MCF 10A (cell line): ENCODE results near the gene SPAG6. TPM values are rescaled to one million over a fixed set of nuclear protein-coding genes. Genes with fewer than 3 reads are reported as not detected.

ENCODE experiments used
- BruUV-seq: library from RNA; stranded (reverse); fragments of 400-500 nt; replicated peaks from 2 replicates; lab custom pipeline; 2021; lab: Mats Ljungman, UMichigan
- CTCF ChIA-PET: fragments of 300-600 bp; sonication (Branson Sonifier 250); formaldehyde crosslinking; extraction: SDS; loops from one replicate; lab custom pipeline; 2021; ENCODE audit warnings: antibody characterized with exemption, inconsistent platforms; lab: Yijun Ruan, JAX
- POLR2A ChIA-PET: fragments of 300-600, 350-650 bp; sonication (Branson Sonifier 250); formaldehyde crosslinking; extraction: SDS; loops from one replicate; lab custom pipeline; 2020; ENCODE audit warnings: antibody characterized with exemption, inconsistent platforms; lab: Yijun Ruan, JAX
- DNase-seq: peaks from one replicate; pipeline ENCODE4 v3.0.0-alpha.2; 2018; ENCODE audit not compliant: unreplicated experiment
- H3K27ac Mint-ChIP-seq: one replicate; pipeline ENCODE4 v1.8.0; 2022; ENCODE audit warnings: mild to moderate bottlenecking, low read depth, mixed read lengths; ENCODE audit not compliant: unreplicated experiment
- H3K27me3 Mint-ChIP-seq: one replicate; pipeline ENCODE4 v1.8.0; 2022; ENCODE audit warnings: mixed read lengths; ENCODE audit not compliant: insufficient read depth, unreplicated experiment
- H3K36me3 Mint-ChIP-seq: one replicate; pipeline ENCODE4 v1.8.0; 2022; ENCODE audit warnings: mild to moderate bottlenecking, moderate library complexity, mixed read lengths; ENCODE audit not compliant: insufficient read depth, unreplicated experiment
- H3K4me1 Mint-ChIP-seq: one replicate; pipeline ENCODE4 v1.8.0; 2022; ENCODE audit warnings: mixed read lengths; ENCODE audit not compliant: insufficient read depth, unreplicated experiment
- H3K4me3 Mint-ChIP-seq: one replicate; pipeline ENCODE4 v1.8.0; 2022; ENCODE audit warnings: mild to moderate bottlenecking, moderate library complexity, mixed read lengths; ENCODE audit not compliant: unreplicated experiment
- H3K9me3 Mint-ChIP-seq: one replicate; pipeline ENCODE4 v1.8.0; 2022; ENCODE audit warnings: mixed read lengths; ENCODE audit not compliant: unreplicated experiment
- intact Hi-C: fragments of 100-400 bp; cut with micrococcal nuclease; formaldehyde crosslinking; loops from 2 replicates; pipeline ENCODE4 v1.14.1; 2022
- total RNA-seq: library from RNA; stranded (reverse); gene quantifications from 2 replicates; pipeline ENCODE4 v1.2.3, GENCODE V29; 2022
- TF ChIP-seq, protein P1 (sequence below): fragments of 200-600 bp; IDR thresholded peaks from one replicate; pipeline ENCODE4 v1.8.0; 2022; ENCODE audit warnings: antibody characterized with exemption, mild to moderate bottlenecking; ENCODE audit not compliant: unreplicated experiment

SPAG6 gene
- total RNA-seq, 1 experiment from 2014 or later, result not detected

DNA sequence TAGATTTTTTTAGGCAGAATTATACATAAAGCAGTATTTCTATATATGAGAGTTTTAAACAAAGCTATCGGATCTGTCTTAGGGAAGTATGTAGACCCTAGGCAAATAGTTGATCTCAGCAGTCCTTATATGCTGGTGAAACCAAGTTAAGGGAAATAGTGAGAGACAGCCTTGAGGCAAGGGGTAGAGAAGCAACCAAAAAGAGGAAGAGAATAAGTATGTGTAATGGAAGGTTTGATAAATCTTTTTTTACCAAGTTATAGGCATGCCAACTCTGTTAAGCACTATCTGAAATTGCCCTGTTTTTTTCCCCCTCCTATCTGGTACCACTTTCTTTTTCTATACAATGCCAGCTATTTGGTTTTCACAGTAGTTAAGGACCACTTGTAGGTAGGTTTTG lies 19.9 kb downstream of the SPAG6 start:
- POLR2A ChIA-PET, result interaction anchor here (0.6 to 1.0 kb wide), 4 partner anchors 13 to 49 kb away, joined by 3 to 5 read pairs (median 3); partner anchors contain the start of gene COMMD3
- intact Hi-C loops, result no loop called here
- no peaks in the 10 kb centered on the region for H3K9me3 Mint-ChIP-seq
- H3K4me3 Mint-ChIP-seq, result no peak overlapping the region
- no peaks in the 10 kb centered on the region for H3K36me3 Mint-ChIP-seq
- TF ChIP-seq, protein P1, sequence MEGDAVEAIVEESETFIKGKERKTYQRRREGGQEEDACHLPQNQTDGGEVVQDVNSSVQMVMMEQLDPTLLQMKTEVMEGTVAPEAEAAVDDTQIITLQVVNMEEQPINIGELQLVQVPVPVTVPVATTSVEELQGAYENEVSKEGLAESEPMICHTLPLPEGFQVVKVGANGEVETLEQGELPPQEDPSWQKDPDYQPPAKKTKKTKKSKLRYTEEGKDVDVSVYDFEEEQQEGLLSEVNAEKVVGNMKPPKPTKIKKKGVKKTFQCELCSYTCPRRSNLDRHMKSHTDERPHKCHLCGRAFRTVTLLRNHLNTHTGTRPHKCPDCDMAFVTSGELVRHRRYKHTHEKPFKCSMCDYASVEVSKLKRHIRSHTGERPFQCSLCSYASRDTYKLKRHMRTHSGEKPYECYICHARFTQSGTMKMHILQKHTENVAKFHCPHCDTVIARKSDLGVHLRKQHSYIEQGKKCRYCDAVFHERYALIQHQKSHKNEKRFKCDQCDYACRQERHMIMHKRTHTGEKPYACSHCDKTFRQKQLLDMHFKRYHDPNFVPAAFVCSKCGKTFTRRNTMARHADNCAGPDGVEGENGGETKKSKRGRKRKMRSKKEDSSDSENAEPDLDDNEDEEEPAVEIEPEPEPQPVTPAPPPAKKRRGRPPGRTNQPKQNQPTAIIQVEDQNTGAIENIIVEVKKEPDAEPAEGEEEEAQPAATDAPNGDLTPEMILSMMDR, result no peak
- CTCF ChIA-PET, result interaction anchor here (0.6 kb wide), 1 partner anchor 1073 kb away, joined by 3 read pairs; no protein-coding TSS in a partner anchor
- no peaks in the 10 kb centered on the region for H3K27me3 Mint-ChIP-seq
- H3K4me1 Mint-ChIP-seq, result no peaks in the 10 kb centered on the region
- no TSS peak for BruUV-seq
- no peak overlapping the region for H3K27ac Mint-ChIP-seq
- DNase-seq, result no peak

DNA sequence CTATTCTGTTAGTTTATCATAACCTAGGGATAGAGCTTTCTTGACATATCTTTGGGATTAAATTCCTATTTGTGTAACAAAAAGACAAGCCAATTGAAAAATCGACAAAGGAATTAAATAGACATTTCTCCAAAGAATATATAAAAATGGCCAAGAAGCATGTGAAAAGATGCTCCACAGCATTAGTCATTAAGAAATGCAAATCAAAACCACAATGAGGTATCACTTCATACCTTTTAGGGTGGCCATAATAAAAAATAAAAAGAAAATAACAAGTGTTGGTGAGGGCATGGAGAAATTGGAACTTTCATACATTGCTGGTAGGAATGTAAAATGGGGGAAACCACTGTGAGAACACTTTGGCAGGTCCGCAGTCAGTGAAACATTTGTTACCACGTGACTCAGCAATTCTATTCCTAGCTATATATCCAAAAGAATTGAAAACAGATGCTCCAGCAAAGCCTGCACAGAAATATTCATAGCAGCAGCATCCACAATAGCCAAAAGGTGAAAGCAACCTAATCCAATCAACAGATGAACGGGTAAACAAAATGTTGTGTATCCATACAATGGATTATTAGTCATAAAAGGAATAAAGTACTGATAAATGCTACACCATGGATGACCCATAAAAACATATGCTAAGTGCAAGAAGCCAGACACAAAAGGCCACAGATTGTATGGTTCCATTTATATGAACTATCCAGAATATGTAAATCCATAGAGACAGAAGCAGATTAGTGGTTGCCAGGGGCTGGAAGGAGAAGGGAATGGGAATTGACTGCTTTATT lies 20.5 kb downstream of the SPAG6 start:
- no TSS peak for BruUV-seq
- ChIA-PET POLR2A (interaction anchor here (0.6 to 1.0 kb wide), 3 partner anchors 34 to 74 kb away, joined by 3 to 5 read pairs (median 3); partner anchors contain the start of gene COMMD3), CTCF (interaction anchor here (0.6 kb wide), 2 partner anchors 625 to 1074 kb away, joined by 3 to 4 read pairs; no protein-coding TSS in a partner anchor)
- TF ChIP-seq, protein P1, result no peak
- no peaks in the 10 kb centered on the region for H3K27me3 Mint-ChIP-seq
- no peak for DNase-seq
- no peak overlapping the region for H3K4me3 Mint-ChIP-seq
- H3K36me3 Mint-ChIP-seq, result no peaks in the 10 kb centered on the region
- no peaks in the 10 kb centered on the region for H3K9me3 Mint-ChIP-seq
- H3K27ac Mint-ChIP-seq, result no peak overlapping the region
- intact Hi-C loops, result no loop called here
- H3K4me1 Mint-ChIP-seq, result no peaks in the 10 kb centered on the region

DNA sequence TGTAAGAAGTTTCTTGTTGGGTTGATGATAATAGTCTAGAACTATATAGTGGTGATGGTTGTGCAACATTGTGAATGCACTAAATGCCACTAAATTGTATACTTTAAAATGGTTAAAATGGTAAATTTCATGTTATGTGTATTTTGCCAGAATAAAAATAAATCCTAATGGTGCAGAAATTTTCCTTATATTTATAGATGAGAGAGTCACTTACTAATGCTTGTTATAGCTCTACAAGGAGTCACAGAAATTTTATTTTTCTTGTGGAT lies 21.1 kb downstream of the SPAG6 start:
- H3K27me3 Mint-ChIP-seq, result no peaks in the 10 kb centered on the region
- H3K4me3 Mint-ChIP-seq, result no peak overlapping the region

DNA sequence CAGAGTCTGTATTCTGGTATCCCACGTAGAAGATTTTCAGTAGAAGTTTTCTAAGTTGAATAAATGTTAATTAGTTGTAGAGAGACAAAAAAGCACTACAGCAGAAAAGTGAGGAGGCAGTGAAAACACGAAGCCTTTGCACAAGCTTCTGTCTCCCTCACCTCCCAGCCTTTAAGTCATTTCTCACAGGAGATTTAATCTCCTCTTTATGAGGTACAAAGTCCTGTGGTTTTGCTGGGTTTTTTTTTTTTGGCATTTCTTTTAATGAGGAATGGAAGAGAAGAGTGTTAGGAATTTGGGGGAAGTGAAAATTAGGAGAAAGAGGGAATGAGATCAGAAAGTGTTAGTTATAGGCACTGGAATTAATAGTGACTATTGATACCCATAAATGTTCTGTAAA lies 21.5 kb downstream of the SPAG6 start:
- H3K27ac Mint-ChIP-seq, result no peak overlapping the region
- no peak for DNase-seq
- TF ChIP-seq, protein P1, result no peak
- BruUV-seq, result no TSS peak
- intact Hi-C loops, result no loop called here
- no peaks in the 10 kb centered on the region for H3K4me1 Mint-ChIP-seq
- no peaks in the 10 kb centered on the region for H3K9me3 Mint-ChIP-seq
- ChIA-PET POLR2A (interaction anchor here (1.0 kb wide), 1 partner anchor 73 kb away, joined by 3 read pairs; no protein-coding TSS in a partner anchor), CTCF (no interaction called here)
- H3K36me3 Mint-ChIP-seq, result no peaks in the 10 kb centered on the region
- no peak overlapping the region for H3K4me3 Mint-ChIP-seq
- H3K27me3 Mint-ChIP-seq, result no peaks in the 10 kb centered on the region

More for the DNA sequence above, 21.1 kb downstream of the SPAG6 start:
- Mint-ChIP-seq H3K27ac (no peak overlapping the region), H3K9me3 (no peaks in the 10 kb centered on the region), H3K36me3 (no peaks in the 10 kb centered on the region), H3K4me1 (no peaks in the 10 kb centered on the region)
- intact Hi-C loops, result no loop called here
- ChIA-PET POLR2A (interaction anchor here (1.0 kb wide), 1 partner anchor 73 kb away, joined by 3 read pairs; no protein-coding TSS in a partner anchor), CTCF (interaction anchor here (0.6 kb wide), 1 partner anchor 624 kb away, joined by 4 read pairs; no protein-coding TSS in a partner anchor)
- DNase-seq, result no peak
- TF ChIP-seq, protein P1, result no peak
- BruUV-seq, result no TSS peak
